Mammary epithelial cell (primary cell): ENCODE results near the gene TOR1B.

Experiments
- EZH2 ChIP-seq: IDR thresholded peaks from 2 replicates; pipeline ENCODE4 v1.6.1; 2012; ENCODE audit warnings: low read length, inconsistent platforms, borderline replicate concordance
- TF ChIP-seq, protein P1 (sequence below), 2 donors: IDR thresholded peaks in 1 of 2; conservative IDR thresholded peaks in 1 of 2; 2 replicates each; pipeline ENCODE4 v1.5.1; 2011 to 2012; ENCODE audit warnings: inconsistent platforms in 2 of 2, low read length in 2 of 2, mild to moderate bottlenecking in 2 of 2, control low read depth in 1 of 2, low read depth in 1 of 2; ENCODE audit not compliant: insufficient read depth in 1 of 2; ENCODE audit errors: extremely low read depth in 1 of 2

DNA sequence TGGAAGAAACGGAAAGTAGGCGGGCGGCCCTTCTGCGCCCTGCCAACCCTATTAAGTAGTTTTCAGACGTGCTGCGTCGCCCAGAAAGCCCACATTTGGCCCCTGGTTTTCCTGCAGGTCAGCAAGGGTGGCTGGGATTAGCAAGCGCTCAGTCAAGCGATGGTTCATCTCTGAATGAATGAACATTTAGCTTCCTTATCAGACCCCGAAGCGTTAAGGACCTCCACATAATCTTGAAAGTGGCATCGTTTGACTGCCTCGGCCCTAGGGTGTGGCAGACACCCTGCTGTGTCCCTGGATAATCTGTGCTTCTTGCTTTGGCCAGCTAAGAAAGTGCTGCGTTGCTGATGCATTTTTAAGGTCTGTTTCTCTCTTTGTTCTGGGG, 684 bp downstream of the TOR1B start:
- TF ChIP-seq, protein P1, sequence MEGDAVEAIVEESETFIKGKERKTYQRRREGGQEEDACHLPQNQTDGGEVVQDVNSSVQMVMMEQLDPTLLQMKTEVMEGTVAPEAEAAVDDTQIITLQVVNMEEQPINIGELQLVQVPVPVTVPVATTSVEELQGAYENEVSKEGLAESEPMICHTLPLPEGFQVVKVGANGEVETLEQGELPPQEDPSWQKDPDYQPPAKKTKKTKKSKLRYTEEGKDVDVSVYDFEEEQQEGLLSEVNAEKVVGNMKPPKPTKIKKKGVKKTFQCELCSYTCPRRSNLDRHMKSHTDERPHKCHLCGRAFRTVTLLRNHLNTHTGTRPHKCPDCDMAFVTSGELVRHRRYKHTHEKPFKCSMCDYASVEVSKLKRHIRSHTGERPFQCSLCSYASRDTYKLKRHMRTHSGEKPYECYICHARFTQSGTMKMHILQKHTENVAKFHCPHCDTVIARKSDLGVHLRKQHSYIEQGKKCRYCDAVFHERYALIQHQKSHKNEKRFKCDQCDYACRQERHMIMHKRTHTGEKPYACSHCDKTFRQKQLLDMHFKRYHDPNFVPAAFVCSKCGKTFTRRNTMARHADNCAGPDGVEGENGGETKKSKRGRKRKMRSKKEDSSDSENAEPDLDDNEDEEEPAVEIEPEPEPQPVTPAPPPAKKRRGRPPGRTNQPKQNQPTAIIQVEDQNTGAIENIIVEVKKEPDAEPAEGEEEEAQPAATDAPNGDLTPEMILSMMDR (conservative IDR thresholded peaks at IDR 0.05 in 1 of 2, IDR thresholded peaks at IDR 0.05 in 1 of 2; ENCODE audit: extremely low read depth in 1 of 2, insufficient read depth in 1 of 2, low read depth in 1 of 2, low read length in 2 of 2) = no peak
- no peak for TF ChIP-seq EZH2
